Activated B cell treated with CpG ODN at 0.5 μM for 24 hours (primary cell): ENCODE data around the gene BMX. TPM values are rescaled to one million over a fixed set of nuclear protein-coding genes. Genes with fewer than 3 reads are reported as not detected.

Experiments
- ATAC-seq: fragments of 200-7000 bp; cut with Tn5 transposase; one replicate; pipeline ENCODE4 v1.10.0; 2021; ENCODE audit warnings: low read depth, mild to moderate bottlenecking, moderate library complexity
- CTCF ChIA-PET: fragments of 350-600 bp; sonication (Branson Sonifier 250); formaldehyde crosslinking; loops from one replicate; lab custom pipeline; 2021; ENCODE audit warnings: antibody characterized with exemption; lab: Charles Lee
- POLR2A ChIA-PET: fragments of 350-600 bp; sonication (Branson Sonifier 250); formaldehyde crosslinking; loops from one replicate; lab custom pipeline; 2021; ENCODE audit warnings: antibody characterized with exemption; lab: Charles Lee
- DNase-seq: peaks from one replicate; pipeline ENCODE4 v3.0.0; 2022
- H3K27ac Mint-ChIP-seq: one replicate; pipeline ENCODE4 v1.8.0; 2020; ENCODE audit warnings: mixed read lengths
- H3K27me3 Mint-ChIP-seq: one replicate; pipeline ENCODE4 v1.8.0; 2021; ENCODE audit warnings: mixed read lengths
- H3K36me3 Mint-ChIP-seq: one replicate; pipeline ENCODE4 v1.8.0; 2021; ENCODE audit warnings: low read depth, mixed read lengths
- H3K4me1 Mint-ChIP-seq: one replicate; pipeline ENCODE4 v1.8.0; 2021; ENCODE audit warnings: mixed read lengths
- H3K4me3 Mint-ChIP-seq: one replicate; pipeline ENCODE4 v1.8.0; 2020; ENCODE audit warnings: mild to moderate bottlenecking, mixed read lengths
- H3K9me3 Mint-ChIP-seq: one replicate; pipeline ENCODE4 v1.8.0; 2020; ENCODE audit warnings: mixed read lengths
- CTCF ChIP-seq: fragments of 200-600 bp; IDR thresholded peaks from one replicate; pipeline ENCODE4 v1.8.0; 2022; ENCODE audit warnings: antibody characterized with exemption, mild to moderate bottlenecking
- intact Hi-C: fragments of 100-400 bp; cut with micrococcal nuclease; formaldehyde crosslinking; loops from one replicate; pipeline ENCODE4 v1.15.1; 2024
- total RNA-seq: library from RNA; stranded (reverse); gene quantifications from 2 replicates; pipeline ENCODE4 v1.2.3, GENCODE V29; 2022

The BMX gene
- total RNA-seq, 1 donor from 2014 or later: not detected

DNA sequence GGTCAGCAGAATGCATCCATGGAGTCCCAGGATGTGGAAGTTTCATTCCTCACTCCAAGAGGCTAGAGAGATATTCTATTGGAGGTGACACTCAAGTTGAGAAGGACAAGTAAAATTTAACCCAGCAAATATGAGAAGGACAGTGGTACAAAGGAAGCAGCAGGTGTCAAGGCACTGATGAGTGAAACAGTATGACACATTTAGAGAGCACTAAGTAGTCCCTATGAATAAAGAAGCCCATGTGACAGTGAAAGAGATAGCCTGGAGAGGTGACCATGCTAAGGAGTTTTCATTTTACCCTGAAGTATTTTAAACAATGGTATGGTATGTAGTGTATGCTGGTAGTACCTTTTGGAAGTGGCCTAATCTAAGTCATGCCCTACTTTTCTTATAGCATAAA lies 9.2 kb downstream of the BMX start:
- Mint-ChIP-seq H3K27ac (no peak overlapping the region), H3K4me3 (no peak overlapping the region), H3K36me3 (no peaks in the 10 kb centered on the region), H3K27me3 (peaks cover 2% of the 10 kb centered on the region), H3K9me3 (no peaks in the 10 kb centered on the region), H3K4me1 (no peaks in the 10 kb centered on the region)
- CTCF ChIA-PET: no interaction called here
- ATAC-seq (no peak), DNase-seq (no peak)
- POLR2A ChIA-PET: no interaction called here
- intact Hi-C loops: no loop called here
- no peak for TF ChIP-seq CTCF

DNA sequence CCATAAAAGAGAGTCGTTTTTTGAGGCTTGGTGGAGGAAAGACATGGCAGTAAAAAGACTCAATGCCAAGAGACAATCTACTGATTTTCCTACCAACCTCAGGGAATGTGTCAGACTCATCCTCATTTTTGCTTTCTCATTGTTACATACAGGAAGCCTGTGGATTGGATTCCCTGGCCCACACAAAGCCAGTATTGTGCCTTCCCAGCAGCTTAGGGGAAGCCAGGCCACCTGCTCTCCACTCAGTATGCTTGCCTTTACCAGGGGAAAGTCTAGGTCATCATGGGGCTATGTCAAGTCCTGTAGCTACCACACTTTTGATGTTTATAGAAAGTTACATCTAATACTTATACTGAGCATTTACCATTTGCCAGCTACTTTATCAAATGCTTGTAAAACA lies 11.0 kb downstream of the BMX start:
- intact Hi-C loops: no loop called here
- no peak overlapping the region for H3K27ac Mint-ChIP-seq
- no peaks in the 10 kb centered on the region for H3K9me3 Mint-ChIP-seq
- TF ChIP-seq CTCF: no peak
- H3K4me3 Mint-ChIP-seq: no peak overlapping the region
- ChIA-PET POLR2A (no interaction called here), CTCF (no interaction called here)
- no peak for DNase-seq
- H3K4me1 Mint-ChIP-seq: no peaks in the 10 kb centered on the region
- H3K27me3 Mint-ChIP-seq: no peaks in the 10 kb centered on the region
- H3K36me3 Mint-ChIP-seq: no peaks in the 10 kb centered on the region
- ATAC-seq: no peak

DNA sequence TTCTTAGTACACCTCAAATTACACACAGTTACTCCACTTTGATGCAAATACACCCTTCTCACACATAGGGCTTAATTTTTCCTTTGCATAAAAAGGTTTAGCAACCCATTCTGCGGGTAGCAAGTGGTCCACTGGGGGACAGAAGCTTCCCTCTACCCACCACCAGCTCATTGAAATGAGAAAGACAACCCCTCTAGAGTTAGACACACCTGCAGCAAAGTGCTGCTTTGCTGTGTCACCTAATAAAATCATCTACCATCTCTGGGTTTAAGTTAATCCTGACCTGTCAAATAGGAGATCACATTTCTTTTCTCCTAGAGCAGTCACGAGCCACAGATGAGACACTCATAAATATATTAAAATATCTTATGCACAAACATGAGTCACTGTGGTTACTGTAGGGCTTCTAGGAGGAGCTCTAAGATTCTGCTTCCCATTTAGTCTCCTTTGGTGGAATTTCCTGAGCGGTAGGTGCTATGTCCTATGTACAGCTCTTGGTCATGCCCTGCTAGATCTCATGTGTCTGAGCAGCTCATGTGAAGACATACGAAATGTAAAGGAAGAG lies 11.9 kb downstream of the BMX start:
- intact Hi-C loops: no loop called here
- H3K9me3 Mint-ChIP-seq: no peaks in the 10 kb centered on the region
- H3K27ac Mint-ChIP-seq: no peak overlapping the region
- no peak for TF ChIP-seq CTCF
- ATAC-seq (no peak), DNase-seq (no peak)
- H3K27me3 Mint-ChIP-seq: no peaks in the 10 kb centered on the region
- no peaks in the 10 kb centered on the region for H3K36me3 Mint-ChIP-seq
- no peak overlapping the region for H3K4me3 Mint-ChIP-seq
- CTCF ChIA-PET: no interaction called here
- H3K4me1 Mint-ChIP-seq: no peaks in the 10 kb centered on the region
- POLR2A ChIA-PET: no interaction called here

- Mint-ChIP-seq H3K4me1 (no peaks in the 10 kb centered on the region), H3K27ac (no peak overlapping the region), H3K27me3 (no peaks in the 10 kb centered on the region), H3K9me3 (no peaks in the 10 kb centered on the region), H3K4me3 (no peak overlapping the region), H3K36me3 (no peaks in the 10 kb centered on the region)
- CTCF ChIA-PET: no interaction called here
- POLR2A ChIA-PET: no interaction called here
- ATAC-seq (no peak), DNase-seq (no peak)
- intact Hi-C loops: no loop called here
- TF ChIP-seq CTCF: no peak
Observed at GRCh38 chrX:15514279-15514678, 13.7 kb downstream of the BMX start.

- POLR2A ChIA-PET: no interaction called here
Observed at GRCh38 chrX:15515931-15516330, 15.3 kb downstream of the BMX start.

More at GRCh38 chrX:15515931-15516330, 15.3 kb downstream of the BMX start:
- Mint-ChIP-seq H3K27ac (no peak overlapping the region), H3K4me1 (no peaks in the 10 kb centered on the region), H3K9me3 (no peaks in the 10 kb centered on the region), H3K27me3 (no peaks in the 10 kb centered on the region), H3K4me3 (no peak overlapping the region), H3K36me3 (no peaks in the 10 kb centered on the region)
- ATAC-seq (no peak), DNase-seq (no peak)
- TF ChIP-seq CTCF: no peak
- intact Hi-C loops: no loop called here
- CTCF ChIA-PET: no interaction called here
